GM21360 (cell line): ENCODE results near the gene NFIA.

ENCODE experiments used
- ATAC-seq: cut with Tn5 transposase; IDR thresholded peaks from one replicate; pipeline ENCODE4 v1.9.1; 2021; ENCODE audit warnings: mild to moderate bottlenecking, moderate library complexity; ENCODE audit not compliant: unreplicated experiment

NFIA gene

GRCh38 chr1:61504852-61505390, 422.6 kb downstream of the NFIA start:
- ATAC-seq, result no peak

- ATAC-seq, result no peak
These were observed 423.9 kb downstream of the NFIA start for GRCh38 chr1:61506236-61506635.

GRCh38 chr1:61506944-61507500, 424.7 kb downstream of the NFIA start:
- no peak for ATAC-seq
